Activated CD8-positive, alpha-beta memory T cell treated with anti-CD3 and anti-CD28 coated beads, Interleukin-2, amount 10 ng/mL, durations not matched to agents 7 days and 5 days (primary cell): ENCODE results near the gene IL15RA. TPM values are rescaled to one million over a fixed set of nuclear protein-coding genes. Genes with fewer than 3 reads are reported as not detected.
A peak's percentile ranks its signal among the peaks of the same experiment; 100 is the strongest.

ENCODE experiments used
- ATAC-seq: fragments of 150-1000 bp; cut with Tn5 transposase; one replicate; pipeline ENCODE4 v1.10.0; 2021; ENCODE audit warnings: moderate library complexity
- CTCF ChIA-PET: fragments of 350-600 bp; sonication (Branson Sonifier 250); formaldehyde crosslinking; loops from one replicate; lab custom pipeline; 2021; ENCODE audit warnings: antibody characterized with exemption; lab: Charles Lee
- DNase-seq: peaks from one replicate; pipeline ENCODE4 v3.0.0-alpha.2; 2020
- H3K27ac Mint-ChIP-seq: one replicate; pipeline ENCODE4 v1.8.0; 2021; ENCODE audit warnings: mild to moderate bottlenecking, mixed read lengths
- H3K27me3 Mint-ChIP-seq: one replicate; pipeline ENCODE4 v1.8.0; 2021; ENCODE audit warnings: mixed read lengths
- H3K36me3 Mint-ChIP-seq: one replicate; pipeline ENCODE4 v1.8.0; 2021; ENCODE audit warnings: mild to moderate bottlenecking, mixed read lengths
- H3K4me1 Mint-ChIP-seq: one replicate; pipeline ENCODE4 v1.8.0; 2021; ENCODE audit warnings: mixed read lengths
- H3K4me3 Mint-ChIP-seq: one replicate; pipeline ENCODE4 v1.8.0; 2021; ENCODE audit warnings: mild to moderate bottlenecking, moderate library complexity, mixed read lengths
- H3K9me3 Mint-ChIP-seq: one replicate; pipeline ENCODE4 v1.8.0; 2022; ENCODE audit warnings: low read depth, mixed read lengths
- total RNA-seq, 2 experiments: library from RNA; stranded (reverse); gene quantifications; one replicate each; pipeline ENCODE4 v1.2.3, GENCODE V29; 2021

Gene IL15RA
- total RNA-seq, 2 experiments from 2014 or later = 31.1 to 31.7 TPM

- ATAC-seq (peak; percentile 84), DNase-seq (peak; percentile 71)
- Mint-ChIP-seq H3K9me3 (peaks cover under 1% of the 10 kb centered on the region), H3K27ac (peak overlapping the region; percentile 72), H3K4me3 (peak overlapping the region; percentile 31), H3K27me3 (peaks cover 8% of the 10 kb centered on the region), H3K36me3 (peaks cover 18% of the 10 kb centered on the region), H3K4me1 (peaks cover 44% of the 10 kb centered on the region)
- CTCF ChIA-PET = interaction anchor here (1.0 to 1.4 kb wide), 3 partner anchors 11 to 77 kb away, joined by 3 to 7 read pairs (median 3); partner anchors contain the start of gene IL15RA
These were observed 25.6 kb upstream of the IL15RA start for GRCh38 chr10:6002809-6003510.

- DNase-seq = peak; percentile 23
- Mint-ChIP-seq H3K4me1 (peaks cover 37% of the 10 kb centered on the region), H3K36me3 (peaks cover 1% of the 10 kb centered on the region), H3K9me3 (no peaks in the 10 kb centered on the region), H3K4me3 (no peak overlapping the region), H3K27ac (no peak overlapping the region), H3K27me3 (peaks cover 24% of the 10 kb centered on the region)
- ATAC-seq = no peak
- CTCF ChIA-PET = no interaction called here
These were observed 22.3 kb upstream of the IL15RA start for GRCh38 chr10:5999440-6000165.

- H3K9me3 Mint-ChIP-seq = peaks cover 9% of the 10 kb centered on the region
- no peak overlapping the region for H3K4me3 Mint-ChIP-seq
- CTCF ChIA-PET = interaction anchor here (1.8 kb wide), 1 partner anchor 18 kb away, joined by 5 read pairs; no protein-coding TSS in a partner anchor
- H3K4me1 Mint-ChIP-seq = peaks cover 8% of the 10 kb centered on the region
- peaks cover 32% of the 10 kb centered on the region for H3K27me3 Mint-ChIP-seq
- no peak for ATAC-seq
- no peak for DNase-seq
- H3K27ac Mint-ChIP-seq = no peak overlapping the region
- H3K36me3 Mint-ChIP-seq = peaks cover 11% of the 10 kb centered on the region
These were observed 19.4 kb upstream of the IL15RA start for GRCh38 chr10:5996696-5997095.

GRCh38 chr10:5992398-5992797, 15.1 kb upstream of the IL15RA start:
- CTCF ChIA-PET = no interaction called here
- Mint-ChIP-seq H3K27ac (no peak overlapping the region), H3K4me3 (no peak overlapping the region)

GRCh38 chr10:5991708-5992107, 14.4 kb upstream of the IL15RA start:
- Mint-ChIP-seq H3K9me3 (peaks cover 16% of the 10 kb centered on the region), H3K27ac (no peak overlapping the region), H3K36me3 (peaks cover 18% of the 10 kb centered on the region), H3K4me3 (no peak overlapping the region), H3K27me3 (peaks cover 17% of the 10 kb centered on the region), H3K4me1 (peaks cover 14% of the 10 kb centered on the region)
- CTCF ChIA-PET = no interaction called here
- DNase-seq = no peak
- no peak for ATAC-seq

More at GRCh38 chr10:5992398-5992797, 15.1 kb upstream of the IL15RA start:
- H3K27me3 Mint-ChIP-seq = peaks cover 18% of the 10 kb centered on the region
- H3K9me3 Mint-ChIP-seq = peaks cover 16% of the 10 kb centered on the region
- no peak for ATAC-seq
- H3K36me3 Mint-ChIP-seq = peaks cover 18% of the 10 kb centered on the region
- no peak for DNase-seq
- H3K4me1 Mint-ChIP-seq = peaks cover 13% of the 10 kb centered on the region

- H3K27me3 Mint-ChIP-seq = peaks cover 8% of the 10 kb centered on the region
- H3K4me1 Mint-ChIP-seq = peaks cover 17% of the 10 kb centered on the region
- H3K9me3 Mint-ChIP-seq = peaks cover 16% of the 10 kb centered on the region
- no peak for ATAC-seq
- peaks cover 18% of the 10 kb centered on the region for H3K36me3 Mint-ChIP-seq
- no peak overlapping the region for H3K4me3 Mint-ChIP-seq
- CTCF ChIA-PET = no interaction called here
- no peak for DNase-seq
- no peak overlapping the region for H3K27ac Mint-ChIP-seq
These were observed 12.4 kb upstream of the IL15RA start for GRCh38 chr10:5989756-5990155.

- peaks cover 7% of the 10 kb centered on the region for H3K27me3 Mint-ChIP-seq
- ATAC-seq (no peak), DNase-seq (peak; percentile 9)
- H3K4me1 Mint-ChIP-seq = peaks cover 17% of the 10 kb centered on the region
- peak overlapping the region; percentile 39 for H3K27ac Mint-ChIP-seq
- CTCF ChIA-PET = interaction anchor here (0.8 to 2.5 kb wide), 4 partner anchors 11 to 98 kb away, joined by 3 to 12 read pairs (median 5); partner anchors contain the start of gene IL15RA
- no peak overlapping the region for H3K4me3 Mint-ChIP-seq
- peaks cover 16% of the 10 kb centered on the region for H3K36me3 Mint-ChIP-seq
- H3K9me3 Mint-ChIP-seq = peaks cover 15% of the 10 kb centered on the region
These were observed 11.1 kb upstream of the IL15RA start for GRCh38 chr10:5988336-5988920.

- Mint-ChIP-seq H3K36me3 (peaks cover 14% of the 10 kb centered on the region), H3K27me3 (peaks cover 7% of the 10 kb centered on the region), H3K4me3 (no peak overlapping the region), H3K9me3 (peaks cover 13% of the 10 kb centered on the region), H3K4me1 (peaks cover 17% of the 10 kb centered on the region), H3K27ac (peak overlapping the region; percentile 39)
- ATAC-seq (peak; percentile 20), DNase-seq (peak; percentile 36)
- CTCF ChIA-PET = interaction anchor here (0.8 to 2.5 kb wide), 4 partner anchors 10 to 99 kb away, joined by 3 to 12 read pairs (median 5); partner anchors contain the start of gene IL15RA
These were observed 10.4 kb upstream of the IL15RA start for GRCh38 chr10:5987747-5988146.

GRCh38 chr10:5985029-5985428, 7.7 kb upstream of the IL15RA start:
- Mint-ChIP-seq H3K9me3 (no peaks in the 10 kb centered on the region), H3K27ac (no peak overlapping the region), H3K36me3 (no peaks in the 10 kb centered on the region), H3K27me3 (peaks cover 2% of the 10 kb centered on the region), H3K4me1 (peaks cover 19% of the 10 kb centered on the region), H3K4me3 (no peak overlapping the region)
- DNase-seq (peak; percentile 8), ATAC-seq (no peak)
- CTCF ChIA-PET = no interaction called here

- CTCF ChIA-PET = no interaction called here
- Mint-ChIP-seq H3K9me3 (no peaks in the 10 kb centered on the region), H3K36me3 (no peaks in the 10 kb centered on the region), H3K27ac (no peak overlapping the region), H3K27me3 (peaks cover 2% of the 10 kb centered on the region), H3K4me1 (peaks cover 21% of the 10 kb centered on the region), H3K4me3 (no peak overlapping the region)
- DNase-seq (peak; percentile 28), ATAC-seq (no peak)
These were observed 6.4 kb upstream of the IL15RA start for GRCh38 chr10:5983774-5984173.

- ATAC-seq (no peak), DNase-seq (peak; percentile 38)
- Mint-ChIP-seq H3K4me1 (peaks cover 11% of the 10 kb centered on the region), H3K27ac (no peak overlapping the region), H3K4me3 (no peak overlapping the region), H3K9me3 (no peaks in the 10 kb centered on the region), H3K36me3 (peaks cover under 1% of the 10 kb centered on the region), H3K27me3 (peaks cover 2% of the 10 kb centered on the region)
- CTCF ChIA-PET = no interaction called here
These were observed 4.2 kb upstream of the IL15RA start for GRCh38 chr10:5981529-5981928.

- no peak for DNase-seq
- H3K27ac Mint-ChIP-seq = peak overlapping the region; percentile 93
- no peaks in the 10 kb centered on the region for H3K9me3 Mint-ChIP-seq
- ATAC-seq = no peak
- no peaks in the 10 kb centered on the region for H3K27me3 Mint-ChIP-seq
- H3K4me1 Mint-ChIP-seq = peaks cover 32% of the 10 kb centered on the region
- peak overlapping the region; percentile 87 for H3K4me3 Mint-ChIP-seq
- CTCF ChIA-PET = interaction anchor here (0.9 to 3.7 kb wide), 7 partner anchors 10 to 109 kb away, joined by 3 to 26 read pairs (median 5); no protein-coding TSS in a partner anchor
- peaks cover 12% of the 10 kb centered on the region for H3K36me3 Mint-ChIP-seq
These were observed 817 bp upstream of the IL15RA start for GRCh38 chr10:5978230-5978489.
